22Rv1 (cell line): ENCODE measurements around the gene CHD2.
A peak's percentile ranks its signal among the peaks of the same experiment; 100 is the strongest.

ENCODE experiments used
- H3K27ac ChIP-seq: fragments of 450-650 bp; 2 replicates; pipeline ENCODE4 v1.5.1; 2017
- ZFX ChIP-seq: fragments of 450-650 bp; IDR thresholded peaks from 2 replicates; pipeline ENCODE4 v1.6.1; 2017; ENCODE audit warnings: antibody characterized with exemption, borderline replicate concordance
- TF ChIP-seq, protein P1 (sequence below): fragments of 450-650 bp; IDR thresholded peaks from 2 replicates; pipeline ENCODE4 v1.5.1; 2017; ENCODE audit warnings: mild to moderate bottlenecking

CHD2 gene

DNA sequence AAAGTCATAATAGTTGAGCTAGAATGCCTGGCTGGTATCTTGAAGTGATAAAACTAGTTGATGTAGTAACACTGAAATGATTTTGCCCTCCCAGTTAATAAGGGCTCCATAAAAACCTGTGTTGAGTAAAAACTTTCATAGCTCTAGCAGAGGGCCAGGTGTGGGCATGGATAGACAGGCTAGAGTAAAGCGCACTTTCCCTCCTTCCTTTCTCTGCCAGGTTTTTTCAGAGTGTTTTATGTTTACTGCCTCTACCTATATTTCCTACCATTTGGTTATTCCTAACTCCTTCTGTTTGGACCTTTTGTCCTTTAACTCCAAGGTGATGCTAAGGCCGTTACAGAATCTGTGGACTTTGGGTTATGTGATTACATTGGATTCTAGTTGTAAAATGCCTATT lies 25.3 kb downstream of the CHD2 start:
- H3K27ac ChIP-seq, result no peak overlapping the region
- no peak for TF ChIP-seq ZFX
- TF ChIP-seq, protein P1, sequence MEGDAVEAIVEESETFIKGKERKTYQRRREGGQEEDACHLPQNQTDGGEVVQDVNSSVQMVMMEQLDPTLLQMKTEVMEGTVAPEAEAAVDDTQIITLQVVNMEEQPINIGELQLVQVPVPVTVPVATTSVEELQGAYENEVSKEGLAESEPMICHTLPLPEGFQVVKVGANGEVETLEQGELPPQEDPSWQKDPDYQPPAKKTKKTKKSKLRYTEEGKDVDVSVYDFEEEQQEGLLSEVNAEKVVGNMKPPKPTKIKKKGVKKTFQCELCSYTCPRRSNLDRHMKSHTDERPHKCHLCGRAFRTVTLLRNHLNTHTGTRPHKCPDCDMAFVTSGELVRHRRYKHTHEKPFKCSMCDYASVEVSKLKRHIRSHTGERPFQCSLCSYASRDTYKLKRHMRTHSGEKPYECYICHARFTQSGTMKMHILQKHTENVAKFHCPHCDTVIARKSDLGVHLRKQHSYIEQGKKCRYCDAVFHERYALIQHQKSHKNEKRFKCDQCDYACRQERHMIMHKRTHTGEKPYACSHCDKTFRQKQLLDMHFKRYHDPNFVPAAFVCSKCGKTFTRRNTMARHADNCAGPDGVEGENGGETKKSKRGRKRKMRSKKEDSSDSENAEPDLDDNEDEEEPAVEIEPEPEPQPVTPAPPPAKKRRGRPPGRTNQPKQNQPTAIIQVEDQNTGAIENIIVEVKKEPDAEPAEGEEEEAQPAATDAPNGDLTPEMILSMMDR, result no peak

DNA sequence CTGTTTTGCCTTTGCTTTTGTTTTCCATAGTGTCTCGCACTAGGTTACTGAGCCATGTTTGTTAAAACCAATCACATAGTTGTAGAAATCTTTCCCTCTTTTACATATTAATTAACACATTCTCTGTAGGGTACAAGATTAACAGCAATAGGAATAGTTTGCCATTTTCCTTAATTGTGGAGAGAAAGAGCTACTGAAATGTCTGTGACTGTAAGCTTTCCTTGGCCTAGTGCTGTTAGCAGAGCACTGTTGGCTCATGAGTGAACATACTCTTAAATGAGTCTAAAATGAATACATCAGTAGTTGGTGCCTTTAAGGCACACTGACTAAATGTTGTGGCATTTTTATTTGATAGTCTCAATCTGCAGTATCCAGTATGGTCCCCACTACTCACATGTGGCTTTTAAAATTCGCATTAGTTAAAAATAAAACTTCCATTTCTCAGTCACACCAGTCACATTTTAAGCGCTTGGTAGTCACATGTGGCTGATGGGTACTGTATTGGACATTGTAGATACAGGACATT lies 28.2 kb downstream of the CHD2 start:
- H3K27ac ChIP-seq, result no peak overlapping the region

DNA sequence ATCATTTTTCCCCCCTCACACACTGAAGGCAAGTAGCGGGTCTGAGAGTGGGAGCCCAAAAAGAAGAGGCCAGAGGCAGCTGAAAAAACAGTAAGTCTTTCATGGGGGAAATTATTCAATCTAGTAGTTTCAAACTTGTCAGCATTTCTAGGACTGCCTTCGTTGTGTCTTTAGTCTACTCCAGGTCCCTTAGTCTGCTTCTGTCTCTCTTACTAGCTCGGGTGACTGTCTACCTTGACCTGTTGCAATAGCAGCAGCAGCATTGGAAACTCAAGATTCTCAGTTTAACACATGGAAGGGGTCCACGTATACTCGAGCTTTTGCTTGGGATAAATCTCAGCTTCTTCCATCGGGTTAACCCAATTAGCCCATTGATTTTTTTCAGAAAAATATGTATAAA lies 28.9 kb downstream of the CHD2 start:
- no peak overlapping the region for H3K27ac ChIP-seq
- TF ChIP-seq, protein P1, result no peak
- no peak for TF ChIP-seq ZFX

More for the DNA sequence above, 28.2 kb downstream of the CHD2 start:
- no peak for TF ChIP-seq ZFX
- TF ChIP-seq, protein P1, result no peak

DNA sequence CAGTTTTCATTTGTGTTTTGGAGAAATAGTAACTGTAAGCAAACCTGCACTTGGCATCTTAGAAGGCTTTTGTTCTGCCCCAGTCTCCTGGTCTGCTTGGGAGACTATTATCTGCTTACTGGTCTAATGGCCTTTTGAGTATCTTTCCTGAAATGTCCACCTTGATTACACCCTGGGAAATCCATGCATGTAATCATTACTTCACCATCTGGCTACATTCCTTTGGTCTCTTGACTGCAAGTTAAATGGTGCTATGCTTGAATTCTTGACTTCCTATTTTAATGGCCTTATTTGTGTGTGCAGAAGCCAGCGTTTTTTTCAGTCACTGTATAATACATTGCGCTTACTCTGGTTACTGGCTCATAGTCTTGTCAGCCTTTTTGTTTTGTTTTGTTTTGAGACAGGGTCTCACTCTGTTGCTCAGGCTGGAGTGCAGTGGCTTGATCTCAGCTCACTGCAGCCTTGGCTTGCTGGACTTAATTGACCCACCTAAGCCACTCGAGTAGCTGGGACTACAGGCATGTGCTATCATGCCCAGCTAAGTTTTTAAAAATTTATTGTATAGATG lies 30.0 kb downstream of the CHD2 start:
- H3K27ac ChIP-seq, result peak overlapping the region; percentile 7; the same call in 1 of the 2 replicates
- TF ChIP-seq, protein P1, result no peak
- no peak for TF ChIP-seq ZFX

DNA sequence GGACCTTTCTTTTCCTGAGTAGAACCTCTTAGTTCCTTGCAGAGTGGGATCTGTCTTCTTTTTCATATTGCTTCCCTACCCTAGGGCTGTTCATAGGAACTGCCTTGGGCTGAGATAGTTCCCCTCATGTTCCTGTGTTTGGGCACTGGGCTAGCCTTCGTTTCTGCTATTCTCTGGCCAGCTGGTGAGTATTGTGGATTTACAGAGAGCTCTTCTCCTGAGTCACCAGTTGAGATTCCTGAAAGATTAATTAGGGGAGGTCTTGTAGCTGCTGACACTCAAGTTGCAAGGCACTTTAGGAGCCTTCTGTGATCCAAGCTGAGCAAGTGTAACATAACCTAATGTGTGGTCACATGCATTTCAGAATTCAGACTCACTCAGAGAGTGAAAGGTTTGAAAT lies 30.7 kb downstream of the CHD2 start:
- peak overlapping the region; percentile 7; the same call in 1 of the 2 replicates for H3K27ac ChIP-seq
- TF ChIP-seq ZFX, result no peak
- TF ChIP-seq, protein P1, result no peak

DNA sequence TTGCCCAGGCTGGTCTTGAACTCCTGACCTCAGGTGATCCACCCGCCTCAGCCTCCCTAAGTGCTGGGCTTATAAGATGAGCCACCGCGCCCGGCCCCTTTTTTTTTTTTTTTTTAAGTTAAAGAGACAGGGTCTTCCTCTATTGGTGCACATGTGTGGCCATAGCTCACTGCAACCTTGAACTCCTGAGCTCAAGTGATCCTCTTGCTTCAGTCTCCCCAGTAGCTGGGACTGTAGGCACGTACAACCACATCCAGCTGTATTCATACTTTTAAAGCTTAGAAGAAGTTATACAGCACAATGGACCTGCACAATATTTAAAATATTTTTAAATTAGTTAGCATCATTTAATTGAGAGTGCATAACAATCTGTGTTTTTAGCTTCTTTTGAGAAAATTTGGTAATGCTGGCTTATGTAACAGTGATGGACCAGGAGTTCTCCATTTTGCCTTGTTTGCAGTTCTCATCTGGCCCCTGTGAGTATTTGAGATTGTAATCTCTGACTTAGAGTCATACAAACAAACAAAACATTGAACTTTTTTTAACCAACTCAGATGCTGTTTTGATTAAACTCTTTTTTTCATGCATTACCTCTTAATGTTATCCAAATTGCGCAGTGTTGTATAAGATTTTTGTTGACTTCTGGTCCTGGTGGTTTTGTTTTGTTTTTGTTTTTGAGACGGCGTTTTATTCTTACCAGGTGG lies 33.0 kb downstream of the CHD2 start:
- TF ChIP-seq ZFX, result no peak
- TF ChIP-seq, protein P1, result no peak
- H3K27ac ChIP-seq, result peak overlapping the region; percentile 45

DNA sequence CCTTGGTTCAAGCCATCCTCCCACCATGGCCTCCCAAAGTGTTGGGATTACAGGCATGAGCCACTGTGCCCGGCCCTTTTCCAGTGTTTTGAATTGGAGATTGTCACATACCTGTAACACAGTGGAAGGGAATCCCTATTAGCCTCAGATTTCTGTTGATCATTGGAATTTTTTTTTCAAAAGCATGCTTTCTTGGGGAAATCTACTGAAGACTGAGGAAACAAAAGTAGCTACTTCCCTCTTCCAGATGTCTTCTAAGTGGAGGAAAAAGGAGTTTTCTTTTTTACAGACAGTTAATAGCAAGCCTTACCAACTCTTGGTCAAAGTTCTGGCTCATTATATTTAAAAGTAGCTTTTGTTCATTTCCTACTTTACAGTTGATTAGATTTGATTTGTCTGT lies 33.7 kb downstream of the CHD2 start:
- peak overlapping the region; percentile 45 for H3K27ac ChIP-seq
- no peak for TF ChIP-seq ZFX
- TF ChIP-seq, protein P1, result no peak
